HG02840 (cell line): Measurements from ENCODE around the gene MEIS1.
"Not testable (repeated sequence)": the region's sequence is repeated elsewhere in the genome, so short reads cannot be mapped to it uniquely, and the experiment has no call there.

Experiments
- ATAC-seq: cut with Tn5 transposase; IDR thresholded peaks from one replicate; pipeline ENCODE4 v1.9.1; 2021; ENCODE audit warnings: mild to moderate bottlenecking, moderate library complexity, moderate number of reproducible peaks; ENCODE audit not compliant: unreplicated experiment, low FRiP score

Gene MEIS1

DNA sequence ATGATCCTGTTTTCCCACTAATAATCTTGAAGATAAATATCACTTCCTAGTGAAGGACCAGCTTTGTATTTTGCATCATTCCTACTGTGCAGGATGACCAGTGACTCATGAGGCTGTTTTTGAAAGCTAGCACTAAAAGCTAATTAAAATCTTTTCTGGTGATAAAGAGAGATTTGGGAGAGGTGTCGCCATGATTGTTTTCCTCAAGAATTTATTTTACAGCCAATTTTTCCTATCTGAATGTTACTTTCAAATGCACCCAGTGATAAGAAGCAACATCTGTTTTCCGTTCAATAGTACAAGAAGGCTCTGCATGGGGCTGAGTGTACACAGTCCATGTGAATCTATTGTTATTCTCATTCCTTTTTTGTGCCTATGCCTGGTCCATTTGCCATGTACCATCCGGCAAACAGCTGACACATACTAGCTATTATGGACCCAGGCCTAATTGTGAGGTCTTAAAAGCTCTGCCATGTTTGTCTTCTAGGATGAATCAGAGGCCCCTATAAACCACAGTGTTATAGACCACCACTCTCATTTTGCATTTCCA is 28.4 kb downstream of the MEIS1 start:
- no peak for ATAC-seq

GRCh38 chr2:66464930-66465637 is 30.2 kb downstream of the MEIS1 start:
- ATAC-seq = no peak

DNA sequence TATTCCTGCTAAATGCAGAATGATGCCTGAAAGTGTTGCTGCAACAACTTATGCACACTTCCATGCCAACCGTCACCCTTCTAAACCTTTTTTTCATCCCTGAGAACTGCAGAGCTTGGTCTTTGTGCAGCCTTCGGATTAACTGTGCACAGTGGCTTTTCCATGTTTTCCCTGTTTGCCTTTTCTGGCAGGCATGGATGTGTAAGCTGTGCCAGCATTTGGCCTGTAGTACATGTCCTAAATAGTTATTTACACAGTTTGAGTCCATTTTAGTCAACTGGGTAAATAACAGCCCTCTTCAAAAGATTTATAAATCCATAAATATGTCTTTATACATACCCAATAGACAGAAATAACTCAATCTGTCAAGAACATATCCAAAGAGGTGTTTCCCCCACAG is 31.5 kb downstream of the MEIS1 start:
- ATAC-seq = no peak

- ATAC-seq = no peak
These were observed 32.8 kb downstream of the MEIS1 start for GRCh38 chr2:66467718-66468117.

DNA sequence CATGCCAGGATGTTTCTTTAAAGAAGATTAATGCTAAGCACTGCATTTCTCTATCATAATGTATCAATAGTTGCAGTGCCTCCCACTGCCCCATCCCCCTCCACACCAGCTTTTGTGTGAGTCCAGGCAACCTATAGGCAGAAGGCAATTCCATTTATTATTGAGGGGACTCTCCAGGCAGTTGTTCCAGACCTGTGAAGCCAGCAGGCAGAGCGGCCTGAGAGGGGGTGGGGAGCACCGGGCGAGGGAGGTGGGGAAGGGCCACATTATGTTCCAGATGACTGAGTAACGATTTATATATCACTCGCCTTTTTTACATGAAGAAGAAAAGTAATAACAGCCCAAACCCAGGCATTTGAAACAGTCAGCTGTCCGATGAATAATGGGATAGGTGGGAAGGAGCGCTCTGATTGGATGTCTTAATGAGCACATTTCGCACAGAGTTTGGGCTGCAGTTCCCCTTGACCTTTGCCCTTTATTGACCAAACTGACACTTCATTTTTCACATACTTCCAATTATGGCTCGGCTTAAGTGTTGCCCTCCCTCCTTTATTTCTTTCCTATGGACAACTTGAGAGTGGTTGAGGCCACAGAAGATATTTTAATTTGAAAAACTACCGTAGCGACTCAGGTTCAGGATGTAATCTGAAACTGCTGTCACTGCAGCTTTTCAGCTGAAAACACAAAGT is 34.4 kb downstream of the MEIS1 start:
- no peak for ATAC-seq

- ATAC-seq = no peak
These were observed 35.3 kb downstream of the MEIS1 start for GRCh38 chr2:66470199-66470598.

DNA sequence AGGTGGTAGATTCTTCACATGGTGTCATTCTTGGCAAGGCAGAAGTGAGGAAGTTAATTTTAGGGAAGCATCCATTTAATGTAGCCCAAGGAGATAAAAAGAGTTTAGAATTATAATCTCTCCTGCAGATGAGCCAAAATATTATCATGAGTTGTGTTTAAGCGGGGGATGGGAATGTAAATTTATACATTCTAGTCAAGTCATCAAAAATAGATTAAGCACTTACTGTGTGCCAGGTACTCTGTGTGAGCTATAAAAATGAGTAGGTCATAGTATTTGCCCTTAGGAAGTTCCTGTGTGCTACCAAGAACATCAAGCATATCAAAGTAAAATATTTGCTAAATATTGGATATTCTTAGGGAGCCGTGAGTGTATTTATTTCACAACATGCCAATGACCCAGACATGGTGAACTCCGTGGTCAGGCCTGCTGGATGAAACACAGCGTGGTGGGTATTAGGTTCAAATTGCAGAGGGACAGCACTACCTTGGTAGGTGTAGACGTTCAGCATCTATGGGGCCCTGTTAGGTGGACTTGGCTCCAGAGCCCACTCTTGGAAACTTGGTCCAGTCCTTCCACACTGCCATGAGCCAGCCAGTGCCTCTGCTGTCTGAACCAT is 37.4 kb downstream of the MEIS1 start:
- no peak for ATAC-seq

- ATAC-seq = no peak
These were observed 42.4 kb downstream of the MEIS1 start for GRCh38 chr2:66477135-66477842.

DNA sequence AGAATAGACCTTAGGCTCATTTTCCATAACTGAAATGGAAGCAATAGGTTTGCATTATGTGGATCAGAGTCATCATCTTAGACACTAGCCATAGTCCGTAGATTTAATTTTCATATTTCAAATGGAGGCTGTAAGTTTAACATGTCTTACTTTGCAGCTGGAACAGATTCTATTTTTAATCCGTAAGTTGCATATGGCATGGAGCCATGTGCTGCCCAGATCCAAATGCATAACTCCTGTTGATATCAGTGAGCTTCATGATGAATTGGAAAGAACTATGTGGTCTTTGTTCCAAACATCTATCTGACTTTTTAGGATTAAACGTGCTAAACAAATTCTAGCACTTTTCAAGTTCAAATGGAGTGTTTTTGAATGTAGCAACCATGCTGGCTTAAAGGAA is 43.4 kb downstream of the MEIS1 start:
- no peak for ATAC-seq

DNA sequence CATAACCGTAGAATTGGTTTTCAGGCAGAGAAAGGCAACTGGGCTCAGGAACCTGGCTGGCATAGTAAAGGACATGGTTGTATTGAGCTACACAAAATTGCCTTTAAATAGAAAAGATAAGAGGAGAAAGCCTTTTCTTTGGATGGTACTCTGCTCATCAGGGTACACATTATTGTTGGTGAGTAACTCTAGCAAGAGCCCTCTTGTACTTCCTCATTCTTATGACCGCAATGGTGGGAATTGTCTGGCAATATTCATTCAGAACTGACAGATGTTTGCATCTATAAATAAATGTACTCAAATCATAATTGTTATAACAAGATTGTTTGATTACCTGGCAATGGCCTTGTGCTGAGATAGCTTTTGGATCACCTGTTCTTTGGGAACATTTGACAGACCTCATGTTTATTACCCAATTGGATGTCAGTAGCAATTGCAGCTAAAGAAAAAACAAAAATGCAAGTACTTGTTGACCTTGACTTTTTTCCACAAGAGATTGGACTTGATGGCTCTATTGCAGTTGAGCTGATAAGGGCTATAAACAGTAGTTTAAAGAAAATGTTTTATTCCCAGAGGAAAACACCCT is 43.9 kb downstream of the MEIS1 start:
- ATAC-seq = no peak

- no peak for ATAC-seq
These were observed 46.2 kb downstream of the MEIS1 start for GRCh38 chr2:66481100-66481549.

- not testable (repeated sequence) for ATAC-seq
These were observed 50.3 kb downstream of the MEIS1 start for GRCh38 chr2:66485252-66485651.

DNA sequence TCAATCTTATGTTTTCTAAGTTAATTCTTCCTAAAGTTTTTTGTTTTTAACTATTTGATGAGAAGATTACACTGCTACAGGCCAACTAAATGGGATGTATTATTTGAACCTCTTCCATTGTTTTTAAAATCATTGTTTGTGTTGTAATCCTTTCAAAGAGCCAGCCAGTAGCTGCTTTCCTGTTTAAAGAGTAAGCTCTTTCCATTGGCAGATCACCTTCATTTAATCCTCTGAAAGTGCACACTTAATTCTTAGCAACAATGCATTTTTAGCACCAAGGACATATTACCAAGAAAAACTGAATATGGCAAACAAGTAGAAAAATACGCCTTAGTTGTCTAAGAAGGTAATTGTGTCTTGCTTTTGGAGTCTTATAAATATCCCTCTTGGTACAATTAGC is 54.0 kb downstream of the MEIS1 start:
- ATAC-seq = no peak

DNA sequence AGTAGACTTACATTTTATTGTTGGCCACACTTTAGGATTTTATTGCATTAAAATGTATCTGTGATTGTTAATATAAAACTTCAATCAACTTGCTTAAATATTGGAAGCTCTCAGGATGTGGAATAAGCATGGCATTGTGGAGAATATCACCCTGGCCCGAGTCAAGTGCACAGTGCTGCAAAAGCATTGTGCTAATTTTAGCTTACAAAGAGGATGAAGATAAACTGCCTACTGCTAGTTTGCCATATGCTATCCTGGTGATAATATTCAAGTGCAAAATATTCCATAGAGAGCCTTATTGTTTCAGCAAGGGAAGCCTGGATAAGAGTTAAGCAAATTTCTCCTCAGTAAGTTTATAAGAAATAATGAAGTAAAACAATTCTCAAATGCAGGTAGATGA is 54.5 kb downstream of the MEIS1 start:
- ATAC-seq = no peak

DNA sequence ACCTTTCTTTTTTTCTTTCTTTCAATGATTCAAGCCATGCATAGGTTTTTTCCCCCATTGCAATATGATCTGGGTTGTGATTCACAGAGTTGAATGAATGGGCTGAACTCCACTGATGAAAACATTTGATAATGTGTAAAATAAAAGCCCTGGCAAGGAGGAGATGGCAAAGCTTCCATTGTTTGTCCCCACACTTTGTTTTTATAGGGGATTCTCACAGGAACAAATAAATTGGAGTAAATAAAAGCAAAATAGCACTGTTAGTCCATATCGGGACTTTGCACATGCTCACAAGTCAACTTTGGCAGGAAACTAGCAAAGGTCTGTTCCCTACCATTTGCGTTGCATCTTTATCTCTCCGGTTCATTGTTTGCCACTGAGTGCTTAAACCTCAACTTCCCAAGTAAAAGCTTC is 55.7 kb downstream of the MEIS1 start:
- ATAC-seq = no peak

- ATAC-seq = no peak
These were observed 59.8 kb downstream of the MEIS1 start for GRCh38 chr2:66494708-66495107.

DNA sequence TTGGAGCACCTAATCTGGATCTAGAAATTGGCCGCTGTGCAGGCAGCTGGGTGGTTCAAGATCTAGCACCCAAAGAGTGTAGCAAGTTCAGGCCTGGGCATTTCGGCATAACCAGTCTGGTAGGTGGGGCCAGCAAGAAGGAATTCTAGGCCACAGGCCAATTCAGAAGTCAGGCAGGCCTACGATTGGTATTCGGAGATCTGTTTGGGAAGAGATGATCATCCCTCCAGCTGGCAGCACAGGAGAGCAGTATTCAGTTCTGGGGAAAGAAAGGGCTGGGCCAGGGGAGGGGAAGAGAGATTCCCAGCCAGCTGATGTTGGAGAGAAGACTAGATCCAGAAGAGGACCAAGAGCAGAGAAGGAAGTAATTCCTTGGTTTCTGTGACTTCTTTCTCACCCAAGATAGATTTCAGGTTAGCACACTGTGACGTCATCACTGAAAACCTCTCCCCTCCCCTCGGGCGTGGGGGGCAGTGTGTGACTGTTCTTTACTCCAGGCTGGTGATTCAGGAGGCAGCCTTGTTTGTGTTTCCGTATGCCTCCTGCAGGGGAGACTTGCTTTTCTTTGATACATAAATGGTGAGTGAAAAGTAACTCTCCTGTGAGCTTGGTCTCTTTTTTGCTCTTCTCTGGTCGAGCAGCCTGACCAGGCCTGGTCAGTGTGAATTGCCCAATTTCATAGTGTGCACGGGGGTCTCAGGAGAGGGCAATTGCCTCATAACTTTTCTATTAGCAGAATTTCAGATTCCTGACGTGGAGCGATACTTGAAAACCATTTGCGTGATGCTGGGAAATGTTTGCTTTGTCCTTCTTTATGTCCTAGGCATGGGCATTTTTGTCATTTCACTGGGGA is 61.1 kb downstream of the MEIS1 start:
- no peak for ATAC-seq

DNA sequence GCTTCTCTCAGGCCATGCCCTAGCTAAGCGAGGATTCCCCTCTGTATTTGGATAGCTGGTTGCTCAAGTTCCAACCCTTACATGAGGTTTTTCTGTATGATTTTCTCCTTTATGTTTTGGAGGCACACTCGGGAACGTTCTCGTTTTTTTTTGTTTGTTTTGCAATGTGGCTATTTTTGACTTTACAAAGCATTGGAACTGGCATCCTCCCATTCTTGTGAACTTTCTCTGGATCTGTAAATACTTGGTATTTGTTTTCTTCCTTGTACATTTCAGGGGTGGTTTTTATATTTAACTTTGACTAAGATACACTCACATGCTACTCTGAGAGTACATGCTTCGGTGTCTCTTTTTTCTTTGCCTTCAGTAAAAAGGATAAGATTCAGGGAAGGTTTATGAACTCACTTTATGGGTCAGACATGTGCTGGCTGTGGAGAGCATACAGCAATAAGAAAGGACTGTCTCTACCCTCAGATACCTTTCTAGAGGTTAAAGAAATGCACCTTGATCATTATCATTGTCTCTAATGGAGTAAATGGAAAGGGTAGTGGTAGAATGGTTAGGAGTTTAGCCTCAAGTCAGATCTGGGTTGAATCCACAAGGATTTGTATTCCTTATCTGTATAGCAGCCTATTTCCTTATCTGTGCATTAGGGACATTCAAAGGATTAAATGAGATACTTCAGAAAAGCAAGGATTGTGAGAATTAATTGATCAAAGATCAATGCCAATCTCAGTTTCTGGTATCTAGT is 61.9 kb downstream of the MEIS1 start:
- no peak for ATAC-seq
